Measurements from ENCODE around the gene PYROXD2.

The PYROXD2 gene

DNA sequence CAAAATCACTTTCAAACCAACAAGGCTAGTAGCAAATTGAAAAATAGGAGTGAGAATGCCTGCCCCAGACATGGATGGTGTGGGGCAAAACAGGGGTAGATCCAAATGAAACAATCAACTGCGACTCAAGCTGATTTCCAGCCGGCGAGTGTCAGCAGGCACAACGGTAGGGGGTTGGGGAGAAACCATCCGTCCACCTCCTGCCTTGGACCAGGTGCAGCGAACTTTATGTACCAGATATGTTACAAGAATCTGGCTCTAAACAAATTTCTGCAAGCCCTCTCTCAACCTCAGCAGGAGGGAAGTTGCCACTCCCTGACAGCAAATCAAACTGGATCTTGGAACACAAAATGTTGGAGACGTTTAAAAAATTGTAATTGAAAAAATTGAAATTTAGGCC, 45.2 kb downstream of the PYROXD2 start:
- Histone ChIP-seq H3K4me1 (ENCODE audit: insufficient read depth, low read length) (no peaks in the 10 kb centered on the region), H3K27me3 (ENCODE audit: insufficient read depth, low read length, poor library complexity) (peaks cover 20% of the 10 kb centered on the region), H4K20me1 (ENCODE audit: insufficient read depth, low read length) (no peaks in the 10 kb centered on the region), H2AFZ (ENCODE audit: low read depth, low read length) (no peak overlapping the region), H3K9ac (ENCODE audit: low read depth, low read length) (no peak overlapping the region), H3K79me2 (ENCODE audit: insufficient read depth, low read length) (no peaks in the 10 kb centered on the region), H3K27ac (ENCODE audit: low read length) (no peak overlapping the region), H3K36me3 (ENCODE audit: insufficient read depth, low read length) (no peaks in the 10 kb centered on the region), H3K4me2 (ENCODE audit: insufficient read depth, low read length) (no peak overlapping the region), H3K9me3 (ENCODE audit: insufficient read depth, low read length, severe bottlenecking) (no peaks in the 10 kb centered on the region), H3K4me3 (ENCODE audit: low read depth in 1 of 2, low read length in 2 of 2) (no peak overlapping the region)
- ATAC-seq (ENCODE audit: insufficient read depth, low read depth): no peak
- no peak for TF ChIP-seq EZH2 (IDR thresholded peaks at IDR 0.05; ENCODE audit: borderline replicate concordance, low read depth, low read length, severe bottlenecking)
- TF ChIP-seq, protein P1, sequence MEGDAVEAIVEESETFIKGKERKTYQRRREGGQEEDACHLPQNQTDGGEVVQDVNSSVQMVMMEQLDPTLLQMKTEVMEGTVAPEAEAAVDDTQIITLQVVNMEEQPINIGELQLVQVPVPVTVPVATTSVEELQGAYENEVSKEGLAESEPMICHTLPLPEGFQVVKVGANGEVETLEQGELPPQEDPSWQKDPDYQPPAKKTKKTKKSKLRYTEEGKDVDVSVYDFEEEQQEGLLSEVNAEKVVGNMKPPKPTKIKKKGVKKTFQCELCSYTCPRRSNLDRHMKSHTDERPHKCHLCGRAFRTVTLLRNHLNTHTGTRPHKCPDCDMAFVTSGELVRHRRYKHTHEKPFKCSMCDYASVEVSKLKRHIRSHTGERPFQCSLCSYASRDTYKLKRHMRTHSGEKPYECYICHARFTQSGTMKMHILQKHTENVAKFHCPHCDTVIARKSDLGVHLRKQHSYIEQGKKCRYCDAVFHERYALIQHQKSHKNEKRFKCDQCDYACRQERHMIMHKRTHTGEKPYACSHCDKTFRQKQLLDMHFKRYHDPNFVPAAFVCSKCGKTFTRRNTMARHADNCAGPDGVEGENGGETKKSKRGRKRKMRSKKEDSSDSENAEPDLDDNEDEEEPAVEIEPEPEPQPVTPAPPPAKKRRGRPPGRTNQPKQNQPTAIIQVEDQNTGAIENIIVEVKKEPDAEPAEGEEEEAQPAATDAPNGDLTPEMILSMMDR (IDR thresholded peaks at IDR 0.05; ENCODE audit: borderline replicate concordance, extremely low read depth, low read length, poor library complexity, severe bottlenecking): no peak
- DNase-seq: no peak

DNA sequence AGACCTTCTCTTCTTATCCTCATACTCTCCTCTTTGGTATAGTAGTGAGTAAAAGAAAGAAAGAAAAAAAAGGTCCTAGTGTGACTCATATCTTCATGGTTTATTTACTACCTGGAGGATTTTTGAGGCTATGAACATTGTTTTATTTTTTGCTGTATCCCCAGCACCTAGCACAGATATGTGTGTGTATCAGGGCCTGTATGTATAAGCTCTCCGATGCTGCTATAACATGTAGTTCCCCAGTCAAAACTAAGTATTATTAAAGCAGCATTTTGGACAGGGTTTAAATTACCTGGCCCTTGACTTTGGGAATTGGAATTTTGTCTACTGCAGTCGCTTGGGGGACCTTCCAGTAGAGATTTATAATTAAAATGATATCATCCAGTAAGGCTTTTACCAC, 46.3 kb downstream of the PYROXD2 start:
- H3K36me3 ChIP-seq (ENCODE audit: insufficient read depth, low read length): no peaks in the 10 kb centered on the region
- TF ChIP-seq, protein P1 (IDR thresholded peaks at IDR 0.05; ENCODE audit: borderline replicate concordance, extremely low read depth, low read length, poor library complexity, severe bottlenecking): no peak
- no peak for TF ChIP-seq EZH2 (IDR thresholded peaks at IDR 0.05; ENCODE audit: borderline replicate concordance, low read depth, low read length, severe bottlenecking)
- no peaks in the 10 kb centered on the region for H3K79me2 ChIP-seq (ENCODE audit: insufficient read depth, low read length)
- H3K4me3 ChIP-seq (ENCODE audit: low read depth in 1 of 2, low read length in 2 of 2): no peak overlapping the region
- H2AFZ ChIP-seq (ENCODE audit: low read depth, low read length): no peak overlapping the region
- H3K9me3 ChIP-seq (ENCODE audit: insufficient read depth, low read length, severe bottlenecking): no peaks in the 10 kb centered on the region
- H3K27me3 ChIP-seq (ENCODE audit: insufficient read depth, low read length, poor library complexity): peaks cover 13% of the 10 kb centered on the region
- no peak overlapping the region for H3K27ac ChIP-seq (ENCODE audit: low read length)
- no peak for ATAC-seq (ENCODE audit: insufficient read depth, low read depth)
- H4K20me1 ChIP-seq (ENCODE audit: insufficient read depth, low read length): no peaks in the 10 kb centered on the region; the same call in 1 of the 2 replicates
- H3K9ac ChIP-seq (ENCODE audit: low read depth, low read length): no peak overlapping the region
- H3K4me1 ChIP-seq (ENCODE audit: insufficient read depth, low read length): no peaks in the 10 kb centered on the region
- H3K4me2 ChIP-seq (ENCODE audit: insufficient read depth, low read length): no peak overlapping the region
- DNase-seq: no peak

DNA sequence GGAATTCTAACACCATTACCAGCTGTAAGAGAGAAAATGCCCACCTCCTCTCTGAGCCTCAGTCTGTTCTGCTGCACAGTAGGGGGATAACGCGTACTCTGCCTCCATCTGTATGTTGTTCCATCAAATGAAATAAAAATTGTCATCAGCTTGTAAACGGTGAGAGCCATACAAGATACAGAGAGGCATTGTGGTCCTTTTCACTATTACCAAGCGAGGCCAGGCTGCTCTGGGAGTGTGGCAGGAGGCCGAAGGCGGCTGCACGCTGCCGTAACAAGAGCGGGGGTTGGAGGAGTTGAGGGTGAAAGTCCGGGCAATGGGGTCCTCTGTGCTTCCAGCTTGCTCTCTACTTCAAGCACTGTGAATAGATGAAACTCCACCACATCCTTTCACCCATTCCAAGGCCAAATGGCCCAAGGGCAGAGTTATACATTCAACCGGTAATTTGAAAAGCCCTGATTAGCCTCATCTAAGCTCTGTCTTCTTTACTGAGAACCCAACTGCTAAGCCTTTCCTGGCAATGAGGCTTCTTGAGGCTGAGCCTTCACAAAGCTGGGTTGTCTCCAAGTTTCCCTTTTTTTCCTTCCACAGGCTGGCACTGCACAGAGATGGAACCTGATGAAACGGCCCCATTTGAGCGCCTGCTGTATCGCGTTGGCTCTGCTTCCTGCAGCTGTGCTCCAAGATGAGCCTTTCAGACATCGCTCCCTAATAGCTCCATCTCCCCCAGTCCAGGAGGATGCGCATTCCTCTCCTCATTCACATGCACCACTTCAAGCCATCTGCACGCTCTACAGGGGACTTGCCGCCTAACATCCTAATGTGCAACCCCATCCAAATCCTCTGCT, 47.2 kb downstream of the PYROXD2 start:
- H3K9me3 ChIP-seq (ENCODE audit: insufficient read depth, low read length, severe bottlenecking): no peaks in the 10 kb centered on the region
- peaks cover 9% of the 10 kb centered on the region for H3K27me3 ChIP-seq (ENCODE audit: insufficient read depth, low read length, poor library complexity)
- H3K4me2 ChIP-seq (ENCODE audit: insufficient read depth, low read length): no peak overlapping the region
- DNase-seq (no peak), ATAC-seq (ENCODE audit: insufficient read depth, low read depth) (no peak)
- H3K4me3 ChIP-seq (ENCODE audit: low read depth in 1 of 2, low read length in 2 of 2): no peak overlapping the region
- H3K79me2 ChIP-seq (ENCODE audit: insufficient read depth, low read length): no peaks in the 10 kb centered on the region
- H3K27ac ChIP-seq (ENCODE audit: low read length): no peak overlapping the region
- no peaks in the 10 kb centered on the region; the same call in 1 of the 2 replicates for H4K20me1 ChIP-seq (ENCODE audit: insufficient read depth, low read length)
- no peaks in the 10 kb centered on the region for H3K4me1 ChIP-seq (ENCODE audit: insufficient read depth, low read length)
- H3K36me3 ChIP-seq (ENCODE audit: insufficient read depth, low read length): no peaks in the 10 kb centered on the region
- no peak overlapping the region for H3K9ac ChIP-seq (ENCODE audit: low read depth, low read length)
- no peak for TF ChIP-seq EZH2 (IDR thresholded peaks at IDR 0.05; ENCODE audit: borderline replicate concordance, low read depth, low read length, severe bottlenecking)
- TF ChIP-seq, protein P1 (IDR thresholded peaks at IDR 0.05; ENCODE audit: borderline replicate concordance, extremely low read depth, low read length, poor library complexity, severe bottlenecking): no peak
- H2AFZ ChIP-seq (ENCODE audit: low read depth, low read length): no peak overlapping the region
